Measurements from ENCODE around the gene CRX.
"Not testable (repeated sequence)": the region's sequence is repeated elsewhere in the genome, so short reads cannot be mapped to it uniquely, and the experiment has no call there.

Gene CRX

GRCh38 chr19:47798904-47799266, 22.9 kb upstream of the CRX start:
- no peak overlapping the region for H3K4me3 ChIP-seq (ENCODE audit: low read depth, low read length)
- no peaks in the 10 kb centered on the region for H3K4me1 ChIP-seq
- H3K79me2 ChIP-seq, result no peaks in the 10 kb centered on the region
- H3K9me3 ChIP-seq (ENCODE audit: control insufficient read depth, low read length), result no peaks in the 10 kb centered on the region
- no peak overlapping the region for H2AFZ ChIP-seq
- H3K27me3 ChIP-seq (ENCODE audit: control insufficient read depth, insufficient read depth, low read length), result no peaks in the 10 kb centered on the region
- TF ChIP-seq, protein P1, sequence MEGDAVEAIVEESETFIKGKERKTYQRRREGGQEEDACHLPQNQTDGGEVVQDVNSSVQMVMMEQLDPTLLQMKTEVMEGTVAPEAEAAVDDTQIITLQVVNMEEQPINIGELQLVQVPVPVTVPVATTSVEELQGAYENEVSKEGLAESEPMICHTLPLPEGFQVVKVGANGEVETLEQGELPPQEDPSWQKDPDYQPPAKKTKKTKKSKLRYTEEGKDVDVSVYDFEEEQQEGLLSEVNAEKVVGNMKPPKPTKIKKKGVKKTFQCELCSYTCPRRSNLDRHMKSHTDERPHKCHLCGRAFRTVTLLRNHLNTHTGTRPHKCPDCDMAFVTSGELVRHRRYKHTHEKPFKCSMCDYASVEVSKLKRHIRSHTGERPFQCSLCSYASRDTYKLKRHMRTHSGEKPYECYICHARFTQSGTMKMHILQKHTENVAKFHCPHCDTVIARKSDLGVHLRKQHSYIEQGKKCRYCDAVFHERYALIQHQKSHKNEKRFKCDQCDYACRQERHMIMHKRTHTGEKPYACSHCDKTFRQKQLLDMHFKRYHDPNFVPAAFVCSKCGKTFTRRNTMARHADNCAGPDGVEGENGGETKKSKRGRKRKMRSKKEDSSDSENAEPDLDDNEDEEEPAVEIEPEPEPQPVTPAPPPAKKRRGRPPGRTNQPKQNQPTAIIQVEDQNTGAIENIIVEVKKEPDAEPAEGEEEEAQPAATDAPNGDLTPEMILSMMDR (IDR thresholded peaks at IDR 0.05), result no peak
- no peaks in the 10 kb centered on the region for H3K36me3 ChIP-seq (ENCODE audit: control insufficient read depth, insufficient read depth, low read length)
- no peak overlapping the region for H3K4me2 ChIP-seq (ENCODE audit: low read length)
- no peak overlapping the region for H3K27ac ChIP-seq
- no peak overlapping the region for H3K9ac ChIP-seq

GRCh38 chr19:47801270-47801669, 20.5 kb upstream of the CRX start:
- H3K27ac ChIP-seq, result no peak overlapping the region
- TF ChIP-seq, protein P1 (IDR thresholded peaks at IDR 0.05), result no peak
- no peak overlapping the region for H3K4me3 ChIP-seq (ENCODE audit: low read depth, low read length)
- no peaks in the 10 kb centered on the region for H3K9me3 ChIP-seq (ENCODE audit: control insufficient read depth, low read length)
- no peaks in the 10 kb centered on the region for H3K27me3 ChIP-seq (ENCODE audit: control insufficient read depth, insufficient read depth, low read length)
- H3K4me1 ChIP-seq, result no peaks in the 10 kb centered on the region
- no peak overlapping the region for H3K9ac ChIP-seq
- H3K36me3 ChIP-seq (ENCODE audit: control insufficient read depth, insufficient read depth, low read length), result no peaks in the 10 kb centered on the region
- H3K79me2 ChIP-seq, result no peaks in the 10 kb centered on the region
- H3K4me2 ChIP-seq (ENCODE audit: low read length), result no peak overlapping the region
- H2AFZ ChIP-seq, result no peak overlapping the region

GRCh38 chr19:47802521-47803043, 19.2 kb upstream of the CRX start:
- H3K27ac ChIP-seq, result no peak overlapping the region
- no peaks in the 10 kb centered on the region for H3K79me2 ChIP-seq
- no peaks in the 10 kb centered on the region for H3K4me1 ChIP-seq
- no peaks in the 10 kb centered on the region for H3K27me3 ChIP-seq (ENCODE audit: control insufficient read depth, insufficient read depth, low read length)
- no peak overlapping the region for H2AFZ ChIP-seq
- no peak overlapping the region for H3K9ac ChIP-seq
- TF ChIP-seq, protein P1 (IDR thresholded peaks at IDR 0.05), result no peak
- no peak overlapping the region for H3K4me2 ChIP-seq (ENCODE audit: low read length)
- H3K9me3 ChIP-seq (ENCODE audit: control insufficient read depth, low read length), result no peaks in the 10 kb centered on the region
- no peak overlapping the region for H3K4me3 ChIP-seq (ENCODE audit: low read depth, low read length)
- H3K36me3 ChIP-seq (ENCODE audit: control insufficient read depth, insufficient read depth, low read length), result no peaks in the 10 kb centered on the region

DNA sequence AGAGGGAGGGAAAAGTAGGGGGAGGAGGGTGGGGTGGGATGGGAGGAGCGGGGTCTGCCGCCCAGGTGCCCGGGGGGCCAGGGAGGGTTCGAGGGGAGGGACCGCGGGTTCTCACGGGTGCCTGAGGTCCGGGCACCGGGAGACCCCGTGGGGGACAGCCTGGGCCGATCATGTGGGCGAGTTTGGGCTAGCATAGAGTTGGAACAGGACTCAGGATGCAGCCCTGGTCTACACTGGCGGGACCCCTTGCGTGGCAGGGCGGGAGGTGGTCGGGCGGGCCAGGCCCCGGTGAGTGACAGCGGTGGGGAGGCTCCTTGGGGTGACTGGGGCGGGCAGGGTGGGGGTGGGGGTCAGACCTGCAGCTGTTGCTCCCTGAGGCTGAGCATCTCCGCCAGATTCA, 18.6 kb upstream of the CRX start:
- not testable (repeated sequence) for H3K9ac ChIP-seq, H3K79me2 ChIP-seq

GRCh38 chr19:47803671-47804070, 18.1 kb upstream of the CRX start:
- not testable (repeated sequence) for H3K4me3 ChIP-seq (ENCODE audit: low read depth, low read length); H3K9ac ChIP-seq; H3K27me3 ChIP-seq (ENCODE audit: control insufficient read depth, insufficient read depth, low read length); H3K27ac ChIP-seq; H3K4me2 ChIP-seq (ENCODE audit: low read length); H3K4me1 ChIP-seq; H3K9me3 ChIP-seq (ENCODE audit: control insufficient read depth, low read length); H2AFZ ChIP-seq; H3K79me2 ChIP-seq; H3K36me3 ChIP-seq (ENCODE audit: control insufficient read depth, insufficient read depth, low read length)

More for the DNA sequence above, 18.6 kb upstream of the CRX start:
- not testable (repeated sequence) for H3K36me3 ChIP-seq (ENCODE audit: control insufficient read depth, insufficient read depth, low read length); H3K27ac ChIP-seq; H2AFZ ChIP-seq; H3K9me3 ChIP-seq (ENCODE audit: control insufficient read depth, low read length); H3K4me1 ChIP-seq; H3K4me2 ChIP-seq (ENCODE audit: low read length); H3K4me3 ChIP-seq (ENCODE audit: low read depth, low read length); H3K27me3 ChIP-seq (ENCODE audit: control insufficient read depth, insufficient read depth, low read length)

GRCh38 chr19:47804451-47804850, 17.3 kb upstream of the CRX start, which contains the start of gene TPRX1:
Gene TPRX1, minus strand, starts transcription at chr19:47804551. Its CDS starts 12 bp downstream, at chr19:47804539.
- not testable (repeated sequence) for H2AFZ ChIP-seq; H3K27ac ChIP-seq; H3K4me3 ChIP-seq (ENCODE audit: low read depth, low read length); H3K27me3 ChIP-seq (ENCODE audit: control insufficient read depth, insufficient read depth, low read length); H3K79me2 ChIP-seq; H3K9ac ChIP-seq; H3K9me3 ChIP-seq (ENCODE audit: control insufficient read depth, low read length); H3K4me2 ChIP-seq (ENCODE audit: low read length); H3K36me3 ChIP-seq (ENCODE audit: control insufficient read depth, insufficient read depth, low read length); H3K4me1 ChIP-seq
